Measurements from ENCODE around the gene SLC38A6. TPM values are rescaled to one million over a fixed set of nuclear protein-coding genes. Genes with fewer than 3 reads are reported as not detected.

SLC38A6 gene
- total RNA-seq, 4 donors from 2014 or later = 16.1 to 47.7 (median 32.4) TPM

DNA sequence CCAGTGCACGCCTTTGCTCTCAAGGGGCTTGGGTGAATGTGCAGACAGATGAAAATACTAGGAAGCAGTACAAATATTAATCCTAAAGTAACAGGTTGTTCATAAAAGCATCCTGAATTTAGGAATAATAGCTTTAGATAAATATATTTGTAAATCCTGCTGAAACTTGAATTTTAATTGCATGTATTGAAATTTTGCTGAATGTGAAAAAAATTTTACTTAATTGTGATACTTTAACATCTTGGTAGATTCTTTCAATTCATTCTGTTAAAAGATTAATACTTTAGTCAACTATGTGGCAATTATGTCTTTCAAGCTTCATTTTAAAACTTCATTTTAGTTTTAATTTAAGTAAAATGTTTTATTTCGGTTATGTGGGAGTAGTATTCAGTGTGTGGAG lies 5.5 kb downstream of the SLC38A6 start:
- H3K27ac ChIP-seq = no peak overlapping the region
- peaks cover 0 to 5% of the 10 kb centered on the region in 2 donors for H3K36me3 ChIP-seq
- no peaks in the 10 kb centered on the region for H3K9me3 ChIP-seq
- TF ChIP-seq POLR2A (IDR thresholded peaks at IDR 0.05) (no peak), CTCF (IDR thresholded peaks at IDR 0.05) (no peak)
- H3K4me3 ChIP-seq (replicated peaks in 1 of 3) = no peak overlapping the region
- H3K4me1 ChIP-seq = peaks cover 0 to 8% of the 10 kb centered on the region in 2 donors
- 96 to 97% methylated on average over 2 of the region's 2 CpGs for WGBS, 2 donors
- no peak for DNase-seq
- intact Hi-C loops (cut with DNase I) = no loop called here
- H3K27me3 ChIP-seq = no peaks in the 10 kb centered on the region

GRCh38 chr14:60989599-60989998 lies 8.6 kb downstream of the SLC38A6 start:
- no peaks in the 10 kb centered on the region for H3K27me3 ChIP-seq
- 83 to 90% methylated on average over 2 of the region's 2 CpGs for WGBS, 2 donors
- TF ChIP-seq POLR2A (IDR thresholded peaks at IDR 0.05) = no peak
- TF ChIP-seq CTCF (IDR thresholded peaks at IDR 0.05) = no peak
- peaks cover 0 to 7% of the 10 kb centered on the region in 2 donors for H3K36me3 ChIP-seq
- H3K4me3 ChIP-seq (replicated peaks in 1 of 3) = no peak overlapping the region
- DNase-seq = no peak
- H3K4me1 ChIP-seq = no peaks in the 10 kb centered on the region
- intact Hi-C loops (cut with DNase I) = no loop called here
- no peak overlapping the region for H3K27ac ChIP-seq
- no peaks in the 10 kb centered on the region for H3K9me3 ChIP-seq

DNA sequence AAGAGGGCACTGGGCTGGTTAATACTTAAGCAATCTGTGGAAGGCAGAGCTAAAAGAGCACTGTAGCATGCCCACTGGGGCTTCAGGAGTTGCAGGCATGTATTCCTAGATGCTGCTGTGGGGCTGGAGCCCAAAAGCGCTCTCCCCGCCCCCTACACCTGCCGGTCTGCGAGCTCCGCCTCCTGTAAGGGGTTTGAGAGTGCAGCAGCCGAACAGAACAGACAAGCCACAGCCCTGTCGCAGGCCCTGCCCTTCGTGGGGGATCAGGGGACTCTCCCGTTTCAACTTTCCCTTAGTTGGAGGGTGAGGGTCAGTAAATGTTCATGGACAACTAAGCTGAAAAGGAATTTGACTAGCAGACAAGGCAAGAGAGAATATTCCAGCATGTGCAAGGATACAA lies 17.6 kb downstream of the SLC38A6 start:
- Histone ChIP-seq H3K27ac (no peak overlapping the region), H3K4me1 (no peaks in the 10 kb centered on the region), H3K36me3 (no peaks in the 10 kb centered on the region), H3K4me3 (replicated peaks in 1 of 3) (no peak overlapping the region), H3K27me3 (no peaks in the 10 kb centered on the region), H3K9me3 (no peaks in the 10 kb centered on the region)
- no peak for DNase-seq
- no peak for TF ChIP-seq POLR2A (IDR thresholded peaks at IDR 0.05)
- TF ChIP-seq CTCF (IDR thresholded peaks at IDR 0.05) = no peak
- intact Hi-C loops (cut with DNase I) = no loop called here
- 88 to 99% methylated on average over 8 to 9 of the region's 9 CpGs for WGBS, 2 donors

DNA sequence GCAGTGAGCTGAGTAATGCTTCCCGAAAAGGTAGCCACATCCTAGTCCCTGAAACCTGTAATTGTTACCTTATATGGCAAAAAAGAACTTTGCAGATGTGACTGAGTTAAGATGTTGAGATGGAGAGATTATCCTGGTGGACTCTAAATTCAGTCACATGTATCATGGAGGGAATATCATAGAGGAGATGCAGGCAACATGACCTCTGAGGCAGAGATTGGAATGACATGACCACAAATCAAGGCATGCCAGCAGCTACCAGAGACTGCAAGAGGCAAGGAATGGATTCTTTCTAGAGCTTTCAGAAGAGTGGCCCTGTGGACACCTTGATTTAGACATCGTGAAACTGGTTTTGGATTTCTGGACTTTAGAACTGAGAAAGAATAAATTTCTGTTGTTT lies 18.5 kb downstream of the SLC38A6 start:
- Histone ChIP-seq H3K9me3 (no peaks in the 10 kb centered on the region), H3K4me1 (no peaks in the 10 kb centered on the region), H3K27ac (no peak overlapping the region), H3K27me3 (no peaks in the 10 kb centered on the region), H3K36me3 (no peaks in the 10 kb centered on the region), H3K4me3 (replicated peaks in 1 of 3) (no peak overlapping the region)
- 93 to 95% methylated on average over 2 of the region's 2 CpGs for WGBS, 2 donors
- intact Hi-C loops (cut with DNase I) = no loop called here
- no peak for DNase-seq
- no peak for TF ChIP-seq CTCF (IDR thresholded peaks at IDR 0.05)

DNA sequence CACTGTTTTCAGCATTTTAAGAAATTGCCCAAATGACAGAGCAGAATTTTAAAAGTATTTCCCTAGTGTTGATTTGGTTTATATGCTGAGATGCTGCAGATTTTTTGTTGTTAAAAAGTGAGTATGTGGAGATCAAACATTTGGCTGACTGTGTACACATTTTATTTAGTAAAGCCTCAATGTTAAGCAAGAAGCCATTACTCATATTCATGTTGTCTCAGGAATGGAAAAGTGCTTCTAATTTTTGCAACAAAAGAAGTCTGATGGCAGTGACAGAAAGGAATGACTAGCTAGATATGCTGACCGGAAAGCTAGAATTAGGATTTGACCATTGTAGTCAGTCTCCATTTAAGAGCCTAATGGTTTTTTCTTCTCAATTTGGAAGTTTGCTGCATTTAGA lies 22.5 kb downstream of the SLC38A6 start:
- no peak for DNase-seq
- H3K27me3 ChIP-seq = no peaks in the 10 kb centered on the region
- H3K36me3 ChIP-seq = no peaks in the 10 kb centered on the region
- intact Hi-C loops (cut with DNase I) = no loop called here
- no peaks in the 10 kb centered on the region for H3K4me1 ChIP-seq
- no peaks in the 10 kb centered on the region for H3K9me3 ChIP-seq
- 92 to 100% methylated on average over 1 of the region's 1 CpG for WGBS, 2 donors
- no peak for TF ChIP-seq POLR2A (IDR thresholded peaks at IDR 0.05)
- TF ChIP-seq CTCF (IDR thresholded peaks at IDR 0.05) = no peak
- H3K27ac ChIP-seq = no peak overlapping the region
- no peak overlapping the region for H3K4me3 ChIP-seq (replicated peaks in 1 of 3)
